Muscle of back (tissue), 11 donors: ENCODE measurements around the gene KDM6A. TPM values are rescaled to one million over a fixed set of nuclear protein-coding genes. Genes with fewer than 3 reads are reported as not detected.
"Not testable (repeated sequence)": the region's sequence is repeated elsewhere in the genome, so short reads cannot be mapped to it uniquely, and the experiment has no call there.

ENCODE experiments used
- DNase-seq, 3 donors: peaks; one replicate each; pipeline versions ENCODE4 v3.0.0 to v3.0.0-alpha.2; 2013
- polyA plus RNA-seq, 10 donors: library from polyadenylated mRNA; unstranded; fragments of 120-200 nt; gene quantifications; one replicate each; pipeline ENCODE4 v1.2.1, GENCODE V29; 2013; ENCODE audit not compliant: insufficient read length in 10 of 10

KDM6A gene
- polyA plus RNA-seq, 10 donors, result 10.7 to 33.0 (median 19.9) TPM

- no peak for DNase-seq
Measured at GRCh38 chrX:44918722-44919121, 45.7 kb downstream of the KDM6A start.

- DNase-seq, result no peak
Measured at GRCh38 chrX:44922980-44923379, 50.0 kb downstream of the KDM6A start.

- no peak for DNase-seq
Measured at GRCh38 chrX:44927398-44927797, 54.4 kb downstream of the KDM6A start.

- no peak for DNase-seq
Measured at GRCh38 chrX:44931441-44931973, 58.5 kb downstream of the KDM6A start.

- DNase-seq, result no peak
Measured at GRCh38 chrX:44935172-44935571, 62.2 kb downstream of the KDM6A start.

GRCh38 chrX:44935640-44936039, 62.7 kb downstream of the KDM6A start:
- DNase-seq, result no peak

- DNase-seq, result no peak
Measured at GRCh38 chrX:44937606-44938005, 64.6 kb downstream of the KDM6A start.

GRCh38 chrX:44938111-44938510, 65.1 kb downstream of the KDM6A start:
- no peak for DNase-seq

- DNase-seq, result not testable (repeated sequence)
Measured at GRCh38 chrX:44940541-44940940, 67.6 kb downstream of the KDM6A start.

- DNase-seq, result no peak
Measured at GRCh38 chrX:44943007-44943406, 70.0 kb downstream of the KDM6A start.

GRCh38 chrX:44944894-44945293, 71.9 kb downstream of the KDM6A start:
- DNase-seq, result no peak

GRCh38 chrX:44945736-44946135, 72.7 kb downstream of the KDM6A start:
- DNase-seq, result no peak

- DNase-seq, result no peak
Measured at GRCh38 chrX:44946771-44947170, 73.8 kb downstream of the KDM6A start.

GRCh38 chrX:44947995-44948394, 75.0 kb downstream of the KDM6A start:
- DNase-seq, result no peak

- no peak for DNase-seq
Measured at GRCh38 chrX:44948406-44948805, 75.4 kb downstream of the KDM6A start.

GRCh38 chrX:44949125-44949524, 76.1 kb downstream of the KDM6A start:
- DNase-seq, result no peak

GRCh38 chrX:44950471-44951366, 77.7 kb downstream of the KDM6A start:
- DNase-seq, result not testable (repeated sequence)

GRCh38 chrX:44951572-44952067, 78.6 kb downstream of the KDM6A start:
- no peak for DNase-seq

GRCh38 chrX:44952329-44953027, 79.5 kb downstream of the KDM6A start:
- no peak for DNase-seq

GRCh38 chrX:44953734-44954502, 80.9 kb downstream of the KDM6A start:
- DNase-seq, result no peak

GRCh38 chrX:44954562-44954961, 81.6 kb downstream of the KDM6A start:
- DNase-seq, result peak in 1 of 3 donors; percentile 6

GRCh38 chrX:44957848-44958247, 84.9 kb downstream of the KDM6A start:
- DNase-seq, result no peak
